GOT3 (cell line): ENCODE results near the gene GALNT10.

ENCODE experiments used
- DNase-seq: peaks from one replicate; lab custom pipeline; 2025; ENCODE audit warnings: mixed read lengths; lab: John Stamatoyannopoulos, UW

The GALNT10 gene

GRCh38 chr5:154446195-154447088, 255.9 kb downstream of the GALNT10 start:
- no peak for DNase-seq

DNA sequence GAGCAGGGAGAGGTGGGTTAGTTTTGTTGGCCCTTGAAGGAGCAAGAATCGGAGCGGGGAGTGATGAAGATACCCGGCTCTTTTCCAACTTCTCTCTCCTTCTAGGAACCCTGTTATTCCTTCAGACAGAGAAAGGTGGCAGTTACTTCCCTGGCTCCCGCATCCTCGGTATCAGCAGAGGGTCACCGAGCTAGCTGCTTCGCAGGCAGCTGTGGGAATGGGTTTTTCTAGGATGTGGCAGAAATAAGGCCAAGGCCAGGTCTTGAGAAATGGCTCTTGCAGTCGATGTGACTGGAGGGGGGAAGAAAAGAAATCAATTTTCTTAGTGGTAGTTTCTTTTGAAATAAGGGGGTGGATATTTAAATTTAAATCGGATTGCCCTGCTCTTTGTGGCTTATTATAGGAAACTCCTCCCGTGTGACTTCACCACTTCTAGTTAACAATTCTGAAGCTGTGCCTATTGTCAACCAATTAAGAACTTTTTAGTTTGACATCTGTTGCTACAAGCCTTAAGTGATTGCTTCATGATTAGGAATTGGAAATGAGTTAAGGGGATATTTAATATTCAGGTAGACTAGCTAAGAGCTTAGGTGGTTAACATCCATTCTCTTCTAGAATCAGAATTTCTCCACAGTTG, 256.7 kb downstream of the GALNT10 start:
- DNase-seq: no peak

GRCh38 chr5:154449786-154450185, 259.3 kb downstream of the GALNT10 start:
- no peak for DNase-seq

GRCh38 chr5:154451957-154452356, 261.4 kb downstream of the GALNT10 start:
- no peak for DNase-seq

DNA sequence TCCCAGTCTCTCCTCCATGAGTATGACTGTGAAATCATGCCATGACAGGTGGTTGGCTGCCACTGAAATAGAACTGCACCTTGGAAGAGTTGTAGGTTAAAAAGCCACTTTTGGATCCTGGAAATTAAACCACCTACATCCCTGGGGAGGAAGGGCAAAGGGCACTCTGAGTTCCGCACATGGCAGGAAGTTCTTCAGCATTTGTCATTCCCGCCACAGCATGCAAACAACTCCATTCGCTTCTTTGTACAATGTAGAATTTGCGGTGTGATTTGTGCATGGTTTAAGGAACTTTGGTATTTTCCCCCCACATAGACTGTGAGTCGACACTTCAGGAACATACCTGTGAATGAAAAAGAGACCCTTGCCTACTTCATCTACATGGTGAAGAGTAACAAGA, 265.1 kb downstream of the GALNT10 start:
- no peak for DNase-seq

GRCh38 chr5:154456540-154456939, 266.0 kb downstream of the GALNT10 start:
- no peak for DNase-seq

DNA sequence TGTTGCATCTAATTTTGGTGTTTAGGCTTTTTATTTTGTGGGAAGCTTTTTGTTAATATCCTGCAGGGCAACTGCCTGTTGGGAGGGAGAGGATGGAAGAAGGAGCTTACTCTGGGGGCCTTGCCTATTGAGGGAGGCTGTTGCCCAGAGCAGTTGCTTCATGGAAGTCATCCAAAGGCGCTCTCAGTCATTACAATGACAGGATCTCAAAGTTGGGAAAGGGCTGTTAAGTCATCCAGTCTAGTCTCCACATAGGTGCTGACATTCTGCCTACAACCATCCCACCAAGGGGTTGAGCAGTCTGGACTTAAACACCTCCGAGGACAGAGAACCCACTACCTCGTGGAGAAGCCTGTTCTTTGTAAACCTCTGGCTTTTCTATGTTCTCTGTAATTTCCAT, 268.5 kb downstream of the GALNT10 start:
- DNase-seq: no peak

DNA sequence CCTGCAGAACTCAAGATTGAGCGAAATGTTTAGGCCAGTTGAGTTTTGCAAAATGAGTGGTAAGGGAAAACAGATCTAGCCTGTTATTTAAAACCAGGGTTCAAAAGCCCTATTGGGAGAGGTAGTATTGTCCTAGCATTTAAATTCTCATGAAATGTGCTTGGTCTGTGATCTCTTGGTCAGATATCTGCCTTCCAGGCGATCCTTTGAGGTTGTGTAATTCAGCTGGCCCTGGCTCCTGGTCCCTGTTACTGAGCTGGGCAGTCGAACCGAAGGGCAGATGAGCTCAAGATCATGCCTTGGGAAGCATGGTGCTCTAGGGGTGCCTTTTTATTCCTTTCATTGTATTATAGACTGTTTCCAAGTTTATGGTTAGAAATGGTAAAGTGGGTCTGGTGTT, 269.6 kb downstream of the GALNT10 start:
- DNase-seq: no peak

DNA sequence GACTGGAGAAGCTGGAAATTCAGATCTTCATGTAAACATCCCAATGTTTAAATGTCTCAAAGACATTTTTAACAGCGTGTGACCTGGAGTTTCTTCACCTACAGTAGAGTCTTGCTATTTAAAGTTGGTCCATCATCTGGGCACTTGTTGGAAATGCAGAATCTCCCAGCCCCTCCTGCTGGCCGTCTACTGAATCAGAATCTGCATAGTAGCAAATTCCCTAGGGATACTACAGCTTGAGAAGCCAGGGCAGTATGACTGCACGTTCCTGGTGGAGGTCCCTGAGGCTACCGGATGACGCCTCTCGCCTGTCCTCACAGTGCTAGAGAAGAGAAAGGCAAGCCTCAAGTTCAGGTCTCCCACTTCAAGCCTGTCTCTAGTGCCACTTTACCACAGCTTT, 271.0 kb downstream of the GALNT10 start:
- no peak for DNase-seq

GRCh38 chr5:154464438-154464837, 273.9 kb downstream of the GALNT10 start:
- DNase-seq: no peak

DNA sequence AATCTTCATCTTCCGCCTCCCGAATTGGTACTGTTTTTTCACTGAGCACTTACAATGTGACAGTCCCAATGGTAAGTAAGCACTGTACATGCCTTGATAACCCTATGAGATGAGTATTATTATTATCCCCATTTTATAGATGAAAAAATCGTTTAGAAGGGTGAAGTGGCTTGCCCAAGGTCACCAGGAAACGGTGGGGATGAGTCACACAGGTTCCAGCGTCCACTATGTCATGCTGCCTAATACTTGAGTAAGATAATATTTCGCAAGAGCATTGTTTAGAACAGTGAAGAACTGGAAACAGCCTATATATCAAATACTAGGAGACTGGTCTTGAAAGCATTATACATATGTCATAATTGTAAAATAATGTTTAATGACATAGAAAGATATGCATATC, 274.6 kb downstream of the GALNT10 start:
- no peak for DNase-seq

DNA sequence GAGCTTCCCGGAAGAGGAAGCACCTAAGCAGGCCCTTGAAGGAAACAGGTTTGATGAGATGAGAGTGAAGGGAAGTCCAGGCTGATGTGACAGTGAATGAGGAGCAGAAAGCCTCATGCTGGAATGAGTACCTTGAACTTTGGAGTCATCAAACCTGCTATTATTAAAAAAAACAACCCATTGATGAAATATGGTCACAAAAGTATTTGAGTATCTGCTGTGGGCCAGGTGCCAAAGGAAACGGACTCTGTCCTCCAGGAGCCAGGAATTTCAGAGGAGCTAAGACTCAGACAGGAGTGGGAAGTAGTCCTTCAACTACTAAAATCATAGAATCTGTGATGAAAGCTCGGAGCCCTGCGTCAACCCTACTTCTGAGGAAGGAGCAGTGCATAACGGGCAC, 275.6 kb downstream of the GALNT10 start:
- DNase-seq: no peak

- DNase-seq: no peak
These were observed 276.1 kb downstream of the GALNT10 start for GRCh38 chr5:154466671-154467070.

DNA sequence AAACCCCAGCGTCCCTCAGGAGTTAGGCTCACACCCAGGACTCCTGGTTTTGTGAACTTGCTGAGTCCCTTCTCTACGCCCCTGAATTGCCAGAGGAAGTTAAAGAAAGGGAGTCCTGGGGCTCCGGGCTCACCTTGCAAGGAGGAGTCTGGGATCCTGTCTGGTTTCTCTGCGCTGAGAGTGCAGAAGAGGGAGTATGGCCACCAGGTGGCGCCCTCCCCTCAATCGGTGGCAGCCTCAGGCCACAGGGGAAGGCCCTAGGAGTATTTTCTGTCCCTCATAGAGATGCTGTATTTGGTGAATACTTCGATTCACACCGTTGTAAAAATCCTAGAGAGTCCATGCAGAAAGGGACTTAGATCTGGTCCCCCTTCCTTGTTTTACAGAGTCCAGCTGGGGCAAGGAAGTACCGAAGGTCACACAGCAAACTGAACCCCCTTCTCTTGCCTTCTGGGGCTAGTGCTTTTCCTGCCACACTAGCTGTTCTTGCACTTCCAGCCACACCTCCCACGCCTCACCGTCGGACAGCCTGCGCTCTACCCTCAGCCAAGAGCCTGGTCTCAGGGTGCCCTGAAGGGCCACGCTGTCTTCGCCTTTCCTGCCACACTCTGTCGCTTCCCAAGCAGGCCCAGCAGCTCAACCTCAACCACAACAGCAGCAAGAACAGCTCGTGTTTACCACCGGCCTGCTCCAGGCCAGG, 277.3 kb downstream of the GALNT10 start:
- peak; percentile 41 for DNase-seq

DNA sequence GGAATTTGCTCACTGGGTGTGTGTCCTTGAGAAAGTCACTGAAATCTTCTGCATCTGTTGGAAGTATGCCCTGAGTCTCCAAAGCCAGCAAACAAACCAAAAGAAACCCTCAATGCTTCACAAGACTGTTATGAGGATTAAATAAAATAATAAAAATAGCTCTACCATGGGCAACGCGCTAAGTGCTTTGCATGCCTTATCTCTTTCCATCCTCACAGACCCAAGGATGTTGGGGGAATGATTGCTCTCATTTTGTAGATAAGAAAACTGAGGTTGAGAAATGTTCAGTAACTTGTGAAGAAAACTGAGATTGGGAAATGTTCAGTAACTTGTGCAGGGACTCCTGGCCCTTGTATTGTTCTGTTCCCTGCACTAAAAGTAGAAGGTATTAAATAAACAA, 279.6 kb downstream of the GALNT10 start:
- no peak for DNase-seq
